ENCODE results near the gene DLG5.

GRCh38 chr10:77872151-77872946 is 54.2 kb downstream of the DLG5 start:
- TF ChIP-seq CTCF (conservative IDR thresholded peaks at IDR 0.05) (no peak), EZH2 (IDR thresholded peaks at IDR 0.05; ENCODE audit: low read depth) (no peak)

Measured in PC-9 (cell line).